GM23338 (cell line): ENCODE data around the gene ZNF212. TPM values are rescaled to one million over a fixed set of nuclear protein-coding genes. Genes with fewer than 3 reads are reported as not detected.

Experiments
- ATAC-seq: fragments of 200-7000 bp; cut with Tn5 transposase; 3 replicates; pipeline ENCODE4 v1.9.1; 2020
- DNase-seq: peaks from one replicate; pipeline ENCODE4 v3.0.0-alpha.2; 2015; ENCODE audit warnings: low spot score
- H2AFZ ChIP-seq: fragments of 200-600 bp; sonication (generic); 2 replicates; pipeline ENCODE4 v1.8.0; 2016; ENCODE audit warnings: antibody characterized with exemption, mild to moderate bottlenecking, moderate library complexity
- H3F3A ChIP-seq: fragments of 200-600 bp; sonication (generic); replicated peaks from 2 replicates; pipeline ENCODE4 v1.8.0; 2017; ENCODE audit warnings: antibody characterized with exemption, mixed run types, low read depth
- H3K27ac ChIP-seq: fragments of 200-600 bp; sonication (generic); 2 replicates; pipeline ENCODE4 v1.6.1; 2016; ENCODE audit warnings: low read depth
- H3K27me3 ChIP-seq: fragments of 200-600 bp; sonication (generic); 2 replicates; pipeline ENCODE4 v1.8.0; 2016; ENCODE audit warnings: mild to moderate bottlenecking, mixed run types, moderate library complexity; ENCODE audit not compliant: insufficient read depth
- H3K36me3 ChIP-seq: fragments of 200-600 bp; sonication (generic); 2 replicates; pipeline ENCODE4 v1.8.0; 2016; ENCODE audit warnings: mild to moderate bottlenecking; ENCODE audit not compliant: insufficient read depth
- H3K4me1 ChIP-seq: fragments of 200-600 bp; sonication (generic); 2 replicates; pipeline ENCODE4 v1.8.0; 2016; ENCODE audit warnings: mild to moderate bottlenecking, moderate library complexity; ENCODE audit not compliant: insufficient read depth
- H3K4me2 ChIP-seq: fragments of 200-600 bp; sonication (generic); 2 replicates; pipeline ENCODE4 v1.7.1; 2017; ENCODE audit warnings: mixed run types
- H3K4me3 ChIP-seq: fragments of 200-600 bp; sonication (generic); 2 replicates; pipeline ENCODE4 v1.6.1; 2016; ENCODE audit warnings: mixed run types
- H3K79me2 ChIP-seq: fragments of 200-600 bp; sonication (generic); replicated peaks from 2 replicates; pipeline ENCODE4 v1.8.0; 2017; ENCODE audit warnings: mild to moderate bottlenecking; ENCODE audit not compliant: insufficient read depth
- H3K9me2 ChIP-seq: fragments of 200-600 bp; sonication (generic); 2 replicates; pipeline ENCODE4 v1.8.0; 2017; ENCODE audit not compliant: insufficient read depth
- H4K20me1 ChIP-seq: fragments of 200-600 bp; sonication (generic); replicated peaks from 2 replicates; pipeline ENCODE4 v1.8.0; 2017; ENCODE audit warnings: mild to moderate bottlenecking; ENCODE audit not compliant: insufficient read depth
- H3K27ac Mint-ChIP-seq: 2 replicates; pipeline ENCODE4 v1.8.0; 2020; ENCODE audit warnings: inconsistent platforms, mild to moderate bottlenecking, moderate library complexity, mixed read lengths
- H3K27me3 Mint-ChIP-seq: 3 replicates; pipeline ENCODE4 v1.8.0; 2022; ENCODE audit warnings: low read depth, mild to moderate bottlenecking, moderate library complexity, mixed read lengths, inconsistent platforms; ENCODE audit not compliant: insufficient read depth, poor library complexity
- H3K36me3 Mint-ChIP-seq: 3 replicates; pipeline ENCODE4 v1.8.0; 2021; ENCODE audit warnings: low read depth, mild to moderate bottlenecking, inconsistent platforms, moderate library complexity, mixed read lengths
- H3K4me1 Mint-ChIP-seq: 3 replicates; pipeline ENCODE4 v1.8.0; 2020; ENCODE audit warnings: mild to moderate bottlenecking, inconsistent platforms, mixed read lengths
- H3K4me3 Mint-ChIP-seq: 3 replicates; pipeline ENCODE4 v1.8.0; 2021; ENCODE audit warnings: moderate library complexity, mild to moderate bottlenecking, inconsistent platforms, mixed read lengths
- H3K9me3 Mint-ChIP-seq: 3 replicates; pipeline ENCODE4 v1.8.0; 2020; ENCODE audit warnings: moderate library complexity, mild to moderate bottlenecking, inconsistent platforms, mixed read lengths
- CREB1 ChIP-seq: fragments of 250-450 bp; sonication (Bioruptor Pico); IDR thresholded peaks from 2 replicates; pipeline ENCODE4 v1.5.0; 2020; ENCODE audit warnings: low read depth, mild to moderate bottlenecking, moderate library complexity
- EZH2phosphoT487 ChIP-seq: fragments of 200-600 bp; sonication (generic); IDR thresholded peaks from one replicate; pipeline ENCODE4 v1.8.1; 2018; ENCODE audit warnings: antibody characterized with exemption; ENCODE audit not compliant: unreplicated experiment
- JUNB ChIP-seq: IDR thresholded peaks from one replicate; pipeline ENCODE4 v1.6.1; 2016; ENCODE audit warnings: antibody characterized with exemption; ENCODE audit not compliant: unreplicated experiment
- NANOG ChIP-seq: IDR thresholded peaks from 2 replicates; pipeline ENCODE4 v1.6.1; 2016; ENCODE audit warnings: antibody characterized with exemption, borderline replicate concordance
- POLR2AphosphoS5 ChIP-seq: IDR thresholded peaks from 2 replicates; pipeline ENCODE4 v1.6.1; 2016; ENCODE audit warnings: antibody characterized with exemption, low read depth
- STAT1 ChIP-seq: IDR thresholded peaks from one replicate; pipeline ENCODE4 v1.6.1; 2016; ENCODE audit warnings: antibody characterized with exemption; ENCODE audit not compliant: unreplicated experiment
- ZNF114 ChIP-seq: fragments of 250-450 bp; sonication (Bioruptor Pico); IDR thresholded peaks from 2 replicates; pipeline ENCODE4 v1.5.0; 2020; ENCODE audit warnings: mild to moderate bottlenecking, moderate library complexity
- ZNF331 ChIP-seq: fragments of 250-450 bp; sonication (Bioruptor Pico); IDR thresholded peaks from 2 replicates; pipeline ENCODE4 v1.5.0; 2020; ENCODE audit warnings: low read depth, mild to moderate bottlenecking, moderate library complexity
- polyA plus RNA-seq: library from polyadenylated mRNA; unstranded; fragments of >200 nt; fragmentation: Nextera tagmentation; extraction: Ambion mirVana; gene quantifications from 2 replicates; pipeline ENCODE4 v1.2.1, GENCODE V29; 2016
- total RNA-seq: library from RNA; depleted of rRNA; stranded (reverse); fragments of >200 nt; shearing (Covaris generic); gene quantifications from 2 replicates; pipeline ENCODE4 v1.2.3, GENCODE V29; 2014
- TF ChIP-seq, protein P1 (sequence below): IDR thresholded peaks from 2 replicates; pipeline ENCODE4 v1.6.1; 2016; ENCODE audit warnings: antibody characterized with exemption
- TF ChIP-seq, protein P2 (sequence below): IDR thresholded peaks from one replicate; pipeline ENCODE4 v1.6.1; 2018; ENCODE audit warnings: antibody characterized with exemption; ENCODE audit not compliant: unreplicated experiment

The ZNF212 gene
- total and polyA plus RNA-seq, 2 experiments from 2014 or later, result 10.8 to 18.9 TPM

DNA sequence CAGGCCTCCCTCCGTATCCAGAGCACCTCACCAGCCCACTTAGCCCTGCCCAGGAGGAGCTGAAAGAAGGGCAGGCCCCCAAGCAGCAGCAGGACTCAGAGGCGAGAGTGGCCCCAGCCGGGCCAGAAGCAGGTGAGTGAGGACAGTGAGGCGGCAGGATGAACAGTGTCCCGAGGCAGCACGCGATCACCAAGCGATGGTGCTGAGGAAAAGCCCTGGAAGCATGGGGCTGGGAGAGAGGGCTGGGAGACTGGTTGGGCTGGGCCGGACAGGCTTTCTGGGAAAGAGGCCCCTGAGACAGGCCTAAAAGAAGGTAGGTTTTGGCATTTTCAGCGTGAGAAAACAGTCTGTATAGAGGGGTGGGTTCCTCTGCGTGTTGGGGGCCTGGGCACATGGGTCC lies 38.9 kb downstream of the ZNF212 start (continued):
- TF ChIP-seq EZH2phosphoT487, result no peak

DNA sequence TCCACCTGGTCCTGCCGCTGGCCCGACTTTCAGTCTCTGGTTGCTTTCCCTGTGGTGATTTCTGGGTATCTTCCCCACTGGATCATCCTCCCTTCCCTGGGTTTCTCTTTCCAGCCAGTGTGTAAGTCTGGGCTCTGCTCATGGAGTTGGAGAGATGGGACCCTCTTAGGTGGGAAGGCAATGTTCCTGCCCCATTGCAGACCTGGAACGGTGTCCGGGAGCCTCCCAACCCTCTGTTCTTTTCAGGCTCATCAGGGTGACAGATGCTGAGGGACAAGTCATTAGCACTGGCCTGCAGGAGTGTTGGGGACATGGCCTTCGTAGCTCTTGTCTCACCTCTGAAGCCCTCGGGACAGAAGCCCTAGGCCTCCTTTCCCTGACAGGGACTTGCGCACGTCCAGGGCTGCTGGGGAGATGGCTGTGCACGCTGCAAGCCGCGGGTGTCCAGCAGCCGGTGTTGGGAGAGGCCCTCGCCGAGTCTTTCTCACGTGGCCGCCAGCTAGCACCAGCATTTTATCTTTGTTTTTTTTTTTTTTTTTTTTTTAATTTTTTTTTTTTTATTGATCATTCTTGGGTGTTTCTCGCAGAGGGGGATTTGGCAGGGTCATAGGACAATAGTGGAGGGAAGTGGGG lies 39.8 kb downstream of the ZNF212 start:
- no peaks in the 10 kb centered on the region for H3K36me3 ChIP-seq
- no peaks in the 10 kb centered on the region; the same call in 1 of the 2 replicates for H3K4me1 ChIP-seq
- H3K9me2 ChIP-seq, result no peaks in the 10 kb centered on the region
- no peak overlapping the region for H3K27ac ChIP-seq
- 0 out of 2 replicates have a peak, but pooled peaks cover under 1% of the 10 kb centered on the region for H3K27me3 ChIP-seq
- H2AFZ ChIP-seq, result no peak overlapping the region
- no peak for TF ChIP-seq EZH2phosphoT487
- TF ChIP-seq JUNB, result no peak
- TF ChIP-seq CREB1, result no peak
- no peak for TF ChIP-seq ZNF331 (CRISPR knock-in tag)
- TF ChIP-seq, protein P1, sequence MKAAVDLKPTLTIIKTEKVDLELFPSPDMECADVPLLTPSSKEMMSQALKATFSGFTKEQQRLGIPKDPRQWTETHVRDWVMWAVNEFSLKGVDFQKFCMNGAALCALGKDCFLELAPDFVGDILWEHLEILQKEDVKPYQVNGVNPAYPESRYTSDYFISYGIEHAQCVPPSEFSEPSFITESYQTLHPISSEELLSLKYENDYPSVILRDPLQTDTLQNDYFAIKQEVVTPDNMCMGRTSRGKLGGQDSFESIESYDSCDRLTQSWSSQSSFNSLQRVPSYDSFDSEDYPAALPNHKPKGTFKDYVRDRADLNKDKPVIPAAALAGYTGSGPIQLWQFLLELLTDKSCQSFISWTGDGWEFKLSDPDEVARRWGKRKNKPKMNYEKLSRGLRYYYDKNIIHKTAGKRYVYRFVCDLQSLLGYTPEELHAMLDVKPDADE, result no peak
- TF ChIP-seq ZNF114 (CRISPR knock-in tag), result no peak
- TF ChIP-seq, protein P2, sequence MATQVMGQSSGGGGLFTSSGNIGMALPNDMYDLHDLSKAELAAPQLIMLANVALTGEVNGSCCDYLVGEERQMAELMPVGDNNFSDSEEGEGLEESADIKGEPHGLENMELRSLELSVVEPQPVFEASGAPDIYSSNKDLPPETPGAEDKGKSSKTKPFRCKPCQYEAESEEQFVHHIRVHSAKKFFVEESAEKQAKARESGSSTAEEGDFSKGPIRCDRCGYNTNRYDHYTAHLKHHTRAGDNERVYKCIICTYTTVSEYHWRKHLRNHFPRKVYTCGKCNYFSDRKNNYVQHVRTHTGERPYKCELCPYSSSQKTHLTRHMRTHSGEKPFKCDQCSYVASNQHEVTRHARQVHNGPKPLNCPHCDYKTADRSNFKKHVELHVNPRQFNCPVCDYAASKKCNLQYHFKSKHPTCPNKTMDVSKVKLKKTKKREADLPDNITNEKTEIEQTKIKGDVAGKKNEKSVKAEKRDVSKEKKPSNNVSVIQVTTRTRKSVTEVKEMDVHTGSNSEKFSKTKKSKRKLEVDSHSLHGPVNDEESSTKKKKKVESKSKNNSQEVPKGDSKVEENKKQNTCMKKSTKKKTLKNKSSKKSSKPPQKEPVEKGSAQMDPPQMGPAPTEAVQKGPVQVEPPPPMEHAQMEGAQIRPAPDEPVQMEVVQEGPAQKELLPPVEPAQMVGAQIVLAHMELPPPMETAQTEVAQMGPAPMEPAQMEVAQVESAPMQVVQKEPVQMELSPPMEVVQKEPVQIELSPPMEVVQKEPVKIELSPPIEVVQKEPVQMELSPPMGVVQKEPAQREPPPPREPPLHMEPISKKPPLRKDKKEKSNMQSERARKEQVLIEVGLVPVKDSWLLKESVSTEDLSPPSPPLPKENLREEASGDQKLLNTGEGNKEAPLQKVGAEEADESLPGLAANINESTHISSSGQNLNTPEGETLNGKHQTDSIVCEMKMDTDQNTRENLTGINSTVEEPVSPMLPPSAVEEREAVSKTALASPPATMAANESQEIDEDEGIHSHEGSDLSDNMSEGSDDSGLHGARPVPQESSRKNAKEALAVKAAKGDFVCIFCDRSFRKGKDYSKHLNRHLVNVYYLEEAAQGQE, result no peak
- no peak for TF ChIP-seq NANOG
- no peak for TF ChIP-seq POLR2AphosphoS5
- no peak for TF ChIP-seq STAT1
- no peak overlapping the region for H3K4me2 ChIP-seq
- H3K79me2 ChIP-seq, result no peaks in the 10 kb centered on the region
- H3F3A ChIP-seq, result 0 out of 2 replicates have a peak, but pooled peaks cover 5% of the 10 kb centered on the region
- DNase-seq (no peak), ATAC-seq (no peak)
- H3K4me3 ChIP-seq, result no peak overlapping the region
- Mint-ChIP-seq H3K9me3 (no peaks in the 10 kb centered on the region; the same call in 2 of the 3 replicates), H3K4me3 (no peak overlapping the region), H3K27ac (no peak overlapping the region), H3K36me3 (peaks cover 49% of the 10 kb centered on the region), H3K27me3 (peaks cover 6% of the 10 kb centered on the region), H3K4me1 (peaks cover 5% of the 10 kb centered on the region)
- no peaks in the 10 kb centered on the region for H4K20me1 ChIP-seq
